CD4-positive, alpha-beta T cell treated with Interleukin-4 for 4 hours (primary cell): ENCODE data around the gene EFNB3.

ENCODE experiments used
- DNase-seq: peaks from one replicate; pipeline ENCODE4 v3.0.0-alpha.2; 2020

The EFNB3 gene

DNA sequence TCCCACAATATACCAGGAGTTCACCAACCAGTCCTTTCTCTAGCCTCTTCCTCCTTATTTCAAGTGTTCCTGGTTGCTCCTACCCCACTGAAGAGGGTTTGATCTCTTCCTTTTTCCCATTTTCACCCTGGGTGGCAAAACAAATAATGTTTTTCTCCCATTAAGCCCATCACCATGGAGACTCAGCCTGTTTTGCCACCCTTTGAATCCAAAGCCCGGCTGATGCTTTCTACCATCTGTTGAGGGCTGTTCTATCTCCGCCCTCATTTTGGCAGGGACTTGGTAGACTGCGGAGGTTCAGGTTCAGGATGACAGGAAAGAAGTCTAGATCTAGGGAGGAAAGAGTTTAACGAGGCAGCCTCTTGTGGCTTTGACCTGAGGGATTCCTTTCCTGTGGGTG, 15.1 kb downstream of the EFNB3 start:
- no peak for DNase-seq

DNA sequence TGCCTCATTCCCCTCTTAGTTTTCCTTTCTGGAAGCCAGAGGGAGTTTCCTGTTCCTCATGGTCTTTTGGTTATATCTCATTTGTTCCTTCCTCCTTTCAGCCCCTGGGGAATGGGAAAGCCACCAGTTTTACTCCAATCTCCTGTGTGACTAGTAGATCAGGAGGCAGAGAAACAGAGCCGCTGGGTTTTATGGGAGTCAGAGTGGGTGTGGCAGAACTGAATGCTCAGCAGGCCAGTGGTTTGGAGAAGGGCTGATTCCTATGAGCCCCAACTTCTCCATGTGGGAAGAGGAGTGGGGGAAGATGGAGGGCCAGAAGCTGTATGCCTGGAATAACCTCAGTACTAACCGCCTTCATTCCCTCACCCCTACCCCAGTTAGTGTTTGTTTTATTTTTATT, 16.6 kb downstream of the EFNB3 start:
- no peak for DNase-seq

GRCh38 chr17:7727886-7728285, 22.9 kb downstream of the EFNB3 start:
- no peak for DNase-seq

GRCh38 chr17:7729816-7730215, 24.8 kb downstream of the EFNB3 start:
- DNase-seq = no peak

- no peak for DNase-seq
Measured at GRCh38 chr17:7732981-7733539, 28.1 kb downstream of the EFNB3 start.

DNA sequence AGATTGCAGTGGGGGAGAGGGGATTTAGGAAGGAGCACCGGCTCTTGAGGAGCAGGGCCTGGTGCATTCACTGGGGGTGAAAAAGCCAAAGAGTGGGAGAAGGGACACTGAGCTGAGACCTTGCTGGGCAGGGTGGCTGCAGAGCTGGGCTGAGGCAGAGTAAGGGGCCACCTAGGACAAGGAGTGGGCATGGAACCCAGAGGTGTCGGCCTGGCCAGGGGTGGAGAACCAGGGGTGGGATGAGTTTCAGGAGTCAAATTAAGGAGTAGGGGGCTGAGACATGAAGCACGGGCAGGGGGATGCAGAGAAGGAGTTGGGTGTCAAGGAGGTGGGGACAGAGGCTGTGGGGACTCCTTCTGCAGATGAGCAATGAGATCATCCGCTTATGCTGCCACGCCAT, 32.6 kb downstream of the EFNB3 start:
- no peak for DNase-seq

DNA sequence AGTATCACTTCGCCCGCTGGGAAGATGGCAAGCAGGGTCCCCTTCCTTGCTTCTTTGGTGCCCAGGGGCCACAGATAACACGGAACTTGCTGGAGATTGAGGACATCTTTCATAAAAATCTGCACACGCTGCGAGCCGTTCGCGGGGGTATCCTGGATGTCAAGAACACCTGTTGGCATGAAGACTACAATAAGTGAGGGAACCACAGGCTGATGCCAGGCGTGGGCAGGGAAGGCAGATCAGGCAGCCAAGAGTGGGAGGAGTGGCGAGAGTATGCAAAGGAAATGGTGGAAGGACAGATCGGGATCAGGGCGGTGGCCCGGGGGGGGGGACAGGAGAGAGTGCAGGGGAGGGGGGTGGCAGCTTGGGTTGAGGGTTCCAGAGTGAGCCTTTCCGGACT, 34.7 kb downstream of the EFNB3 start:
- no peak for DNase-seq

DNA sequence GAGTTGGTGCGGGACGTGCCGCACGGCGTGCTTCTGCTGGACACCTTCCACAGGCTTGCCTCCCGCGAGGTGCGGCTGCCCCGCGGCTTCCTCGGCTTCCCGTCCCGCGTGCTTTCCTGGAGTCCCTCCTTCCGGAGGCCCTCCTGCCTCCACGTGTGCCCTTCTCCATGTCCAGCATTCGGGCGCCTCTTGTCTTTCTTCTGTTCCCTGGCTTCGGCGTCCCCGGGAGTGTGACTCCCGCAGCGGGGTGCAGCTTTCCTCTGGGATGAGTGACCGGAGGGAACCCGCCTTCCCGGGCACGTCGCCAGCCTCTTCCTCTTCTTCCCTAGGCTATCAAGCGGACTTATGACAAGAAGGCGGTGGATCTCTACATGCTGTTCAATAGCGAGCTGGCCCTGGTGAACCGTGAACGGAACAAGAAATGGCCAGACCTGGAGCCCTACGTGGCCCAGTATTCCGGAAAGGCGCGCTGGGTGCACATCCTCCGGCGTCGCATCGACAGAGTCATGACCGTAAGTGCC, 35.5 kb downstream of the EFNB3 start:
- no peak for DNase-seq

- DNase-seq = no peak
Measured at GRCh38 chr17:7742729-7743128, 37.7 kb downstream of the EFNB3 start.

- no peak for DNase-seq
Measured at GRCh38 chr17:7744416-7744815, 39.4 kb downstream of the EFNB3 start.

DNA sequence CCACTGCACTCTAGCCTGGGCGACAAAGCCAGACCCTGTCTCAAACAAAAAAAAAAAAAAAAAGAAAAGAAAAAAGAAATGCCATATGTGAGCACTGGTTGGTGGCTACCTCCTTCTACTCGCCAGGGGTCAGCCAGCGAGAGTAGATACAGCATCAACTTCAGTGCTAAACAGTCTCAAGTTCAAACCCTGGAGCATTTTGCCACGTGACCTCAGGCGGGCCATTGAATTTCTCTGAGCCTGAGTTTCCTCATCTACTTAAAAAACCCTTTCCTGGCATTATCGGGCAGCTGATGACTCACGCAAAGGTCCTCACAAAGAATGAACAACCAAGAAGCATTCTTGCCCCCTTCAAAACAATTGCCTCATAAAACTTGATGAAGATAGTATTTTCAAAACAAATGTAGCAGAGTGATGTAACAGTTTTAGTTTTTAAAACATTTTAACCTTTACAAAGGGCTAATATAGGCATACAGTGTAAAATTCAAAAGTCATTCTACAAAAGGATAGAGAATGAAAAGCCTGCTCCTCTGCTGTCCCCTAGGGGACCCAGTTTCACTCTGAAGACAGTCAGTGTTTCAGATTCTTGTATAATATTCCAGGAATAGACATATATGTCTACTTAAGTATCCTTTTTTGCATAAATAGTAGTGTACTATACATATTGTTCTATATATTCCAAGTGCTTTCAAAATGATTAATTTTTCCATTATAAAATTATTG, 40.9 kb downstream of the EFNB3 start:
- DNase-seq = no peak

GRCh38 chr17:7747635-7748071, 42.7 kb downstream of the EFNB3 start:
- DNase-seq = no peak

- DNase-seq = no peak
Measured at GRCh38 chr17:7748076-7748775, 43.2 kb downstream of the EFNB3 start.

DNA sequence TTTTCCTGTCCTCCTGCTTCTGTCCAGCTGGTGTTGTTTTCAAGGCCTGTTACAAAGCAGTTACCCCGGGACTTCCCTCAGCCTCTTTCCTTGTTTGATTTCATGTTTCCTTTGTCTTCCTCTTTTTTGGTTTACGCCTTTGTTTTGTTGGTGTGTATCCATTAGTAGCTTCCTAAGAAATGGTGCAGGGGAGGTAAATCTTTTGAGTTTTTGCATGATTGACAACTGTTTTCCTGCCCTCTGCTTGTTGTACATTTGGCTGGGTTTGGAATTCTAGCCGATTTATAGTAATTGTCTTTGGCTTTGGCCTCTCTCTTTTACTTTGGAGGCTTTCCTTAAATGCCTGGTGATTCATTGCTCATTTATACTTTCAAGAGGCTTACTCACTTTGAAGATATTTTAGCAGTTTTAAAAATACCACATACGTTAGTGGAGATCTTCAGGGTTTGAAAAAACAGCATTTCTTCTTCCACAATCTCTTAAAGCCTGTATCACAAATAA, 45.4 kb downstream of the EFNB3 start:
- no peak for DNase-seq

DNA sequence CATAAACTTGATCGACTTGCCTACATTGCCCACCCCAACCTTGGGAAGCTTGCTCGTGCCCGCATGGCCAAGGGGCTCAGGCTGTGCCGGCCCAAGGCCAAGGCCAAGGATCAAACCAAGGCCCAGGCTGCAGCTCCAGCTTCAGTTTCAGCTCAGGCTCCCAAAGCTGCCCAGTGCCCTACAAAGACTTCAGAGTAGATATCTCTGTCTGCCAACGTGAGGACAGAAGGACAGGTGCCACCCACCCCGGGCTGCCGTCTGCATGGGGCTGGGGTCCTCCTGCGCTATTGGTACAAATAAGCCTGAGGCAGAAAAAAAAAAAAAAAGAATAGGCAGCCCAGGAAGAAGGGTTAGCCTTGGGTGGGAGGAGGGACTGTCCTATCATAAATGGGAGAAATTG, 49.7 kb downstream of the EFNB3 start:
- DNase-seq = no peak

DNA sequence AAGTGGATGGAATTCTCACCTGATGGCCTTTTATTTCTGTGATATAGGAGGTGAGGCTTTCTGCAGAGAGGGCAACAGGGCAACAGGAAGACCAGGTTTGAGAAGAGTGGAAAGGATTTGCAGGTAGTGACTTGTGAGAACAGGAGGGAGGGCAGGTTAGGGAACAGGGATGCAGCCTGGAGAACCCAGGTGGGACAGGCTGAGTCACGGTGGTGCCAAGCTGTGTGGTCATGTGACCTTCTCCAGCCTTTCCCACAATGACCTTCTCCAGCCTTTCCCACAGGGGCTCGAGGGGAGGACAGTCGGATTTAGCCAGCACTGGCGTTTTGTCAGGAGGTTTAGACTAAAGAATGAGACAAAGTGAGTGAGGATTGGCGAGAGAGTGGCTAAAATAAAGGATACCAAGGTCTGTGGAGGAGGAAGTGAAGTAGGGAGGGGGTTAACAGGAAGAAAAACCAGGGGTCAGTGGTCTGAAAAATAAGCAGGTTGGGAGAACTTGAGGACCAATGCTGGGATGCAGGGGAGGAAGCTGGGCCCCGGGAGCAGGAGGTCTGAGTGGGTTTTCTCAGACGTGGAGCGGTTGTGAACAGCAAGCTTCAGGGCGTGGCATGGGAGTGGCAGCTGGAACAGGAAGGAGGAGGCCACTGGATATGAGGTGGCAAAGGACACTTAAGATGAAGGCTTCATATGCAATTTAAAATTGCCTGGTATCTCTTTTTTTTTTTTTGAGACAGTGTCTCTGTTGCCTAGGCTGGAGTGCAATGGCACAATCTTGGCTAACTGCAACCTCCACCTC, 50.3 kb downstream of the EFNB3 start:
- DNase-seq = no peak

GRCh38 chr17:7756968-7757367, 52.0 kb downstream of the EFNB3 start:
- no peak for DNase-seq
